HPDE6-E6E7 (cell line): ENCODE results near the gene MAML3.
A peak's percentile ranks its signal among the peaks of the same experiment; 100 is the strongest.

Source experiments
- DNase-seq: peaks from one replicate; pipeline ENCODE4 v3.0.0; 2011; ENCODE audit warnings: missing footprints; ENCODE audit errors: extremely low spot score

MAML3 gene

GRCh38 chr4:139756391-139757180, 397.4 kb downstream of the MAML3 start:
- DNase-seq, result no peak

GRCh38 chr4:139754938-139755337, 399.0 kb downstream of the MAML3 start:
- DNase-seq, result no peak

GRCh38 chr4:139753686-139754085, 400.3 kb downstream of the MAML3 start:
- no peak for DNase-seq

GRCh38 chr4:139749835-139750498, 404.0 kb downstream of the MAML3 start:
- DNase-seq, result no peak

GRCh38 chr4:139749338-139749737, 404.6 kb downstream of the MAML3 start:
- no peak for DNase-seq

GRCh38 chr4:139746431-139747171, 407.4 kb downstream of the MAML3 start:
- no peak for DNase-seq

- DNase-seq, result no peak
Measured at GRCh38 chr4:139745111-139745639, 408.8 kb downstream of the MAML3 start.

GRCh38 chr4:139744232-139744631, 409.8 kb downstream of the MAML3 start:
- no peak for DNase-seq

GRCh38 chr4:139743027-139743426, 411.0 kb downstream of the MAML3 start:
- no peak for DNase-seq

- peak; percentile 33 for DNase-seq
Measured at GRCh38 chr4:139740531-139741041, 413.4 kb downstream of the MAML3 start.

GRCh38 chr4:139740121-139740520, 413.9 kb downstream of the MAML3 start:
- no peak for DNase-seq

- DNase-seq, result no peak
Measured at GRCh38 chr4:139738846-139739613, 415.0 kb downstream of the MAML3 start.

- DNase-seq, result no peak
Measured at GRCh38 chr4:139736661-139737060, 417.3 kb downstream of the MAML3 start.

- no peak for DNase-seq
Measured at GRCh38 chr4:139736274-139736660, 417.7 kb downstream of the MAML3 start.

- DNase-seq, result no peak
Measured at GRCh38 chr4:139735381-139736273, 418.4 kb downstream of the MAML3 start.

- peak; percentile 81 for DNase-seq
Measured at GRCh38 chr4:139734875-139735380, 419.1 kb downstream of the MAML3 start.

- no peak for DNase-seq
Measured at GRCh38 chr4:139734201-139734874, 419.6 kb downstream of the MAML3 start.

- no peak for DNase-seq
Measured at GRCh38 chr4:139732991-139733570, 420.9 kb downstream of the MAML3 start.

GRCh38 chr4:139728840-139729239, 425.1 kb downstream of the MAML3 start:
- no peak for DNase-seq
